Mesenchymal stem cell (in vitro differentiated cells and primary cell): ENCODE data around the gene ACOX2.

Source experiments
- DNase-seq: peaks from one replicate; pipeline ENCODE4 v3.0.0-alpha.2; 2013
- H2AFZ ChIP-seq: one replicate; pipeline ENCODE4 v1.6.1; 2013; ENCODE audit warnings: low read depth, mild to moderate bottlenecking, control low read depth, inconsistent platforms, low read length, moderate library complexity
- H2AK5ac ChIP-seq: 2 replicates; pipeline ENCODE4 v1.6.1; 2013; ENCODE audit warnings: low read length, moderate library complexity, mild to moderate bottlenecking, inconsistent platforms; ENCODE audit not compliant: severe bottlenecking
- H2BK120ac ChIP-seq: one replicate; pipeline ENCODE4 v1.6.1; 2013; ENCODE audit warnings: low read depth, mild to moderate bottlenecking, inconsistent platforms, low read length, moderate library complexity
- H2BK12ac ChIP-seq, 2 experiments: one replicate each; pipeline ENCODE4 v1.6.1; 2013; ENCODE audit warnings: inconsistent platforms in 2 of 2, low read length in 2 of 2, mild to moderate bottlenecking in 2 of 2, moderate library complexity in 2 of 2, control low read depth in 1 of 2
- H2BK15ac ChIP-seq: one replicate; pipeline ENCODE4 v1.6.1; 2013; ENCODE audit warnings: mild to moderate bottlenecking, low read depth, inconsistent platforms; ENCODE audit not compliant: poor library complexity, severe bottlenecking
- H2BK5ac ChIP-seq: 2 replicates; pipeline ENCODE4 v1.6.1; 2013; ENCODE audit warnings: low read depth, mild to moderate bottlenecking, low read length, control low read depth, inconsistent platforms; ENCODE audit not compliant: poor library complexity, severe bottlenecking
- H3K14ac ChIP-seq, 2 experiments: one replicate each; pipeline ENCODE4 v1.6.1; 2013; ENCODE audit warnings: inconsistent platforms in 2 of 2, low read length in 2 of 2, control low read depth in 1 of 2, mild to moderate bottlenecking in 1 of 2, moderate library complexity in 1 of 2
- H3K18ac ChIP-seq, 2 experiments: one replicate each; pipeline ENCODE4 v1.6.1; 2013; ENCODE audit warnings: inconsistent platforms in 2 of 2, low read length in 2 of 2, control low read depth in 1 of 2, low read depth in 1 of 2, mild to moderate bottlenecking in 1 of 2
- H3K23ac ChIP-seq, 2 experiments: one replicate each; pipeline ENCODE4 v1.6.1; 2013; ENCODE audit warnings: inconsistent platforms in 2 of 2, low read length in 2 of 2, mild to moderate bottlenecking in 2 of 2, moderate library complexity in 2 of 2, control low read depth in 1 of 2
- H3K27ac ChIP-seq: 2 replicates; pipeline ENCODE4 v1.5.1; 2013; ENCODE audit warnings: mild to moderate bottlenecking, moderate library complexity, low read length, control low read depth, inconsistent platforms; ENCODE audit not compliant: poor library complexity, severe bottlenecking
- H3K27me3 ChIP-seq, 2 experiments: 2 replicates each; pipeline versions ENCODE4 v1.6.1 to v1.7.0; 2013; ENCODE audit warnings: low read length in 2 of 2, mild to moderate bottlenecking in 2 of 2, moderate library complexity in 2 of 2, control low read depth in 1 of 2, inconsistent platforms in 1 of 2; ENCODE audit not compliant: control insufficient read depth in 1 of 2, insufficient read depth in 1 of 2
- H3K36me3 ChIP-seq, 2 experiments: 2 replicates each; pipeline versions ENCODE4 v1.6.1 to v1.7.0; 2013; ENCODE audit warnings: low read length in 2 of 2, control low read depth in 1 of 2, inconsistent platforms in 1 of 2, low read depth in 1 of 2, mild to moderate bottlenecking in 1 of 2; ENCODE audit not compliant: insufficient read depth in 2 of 2, control insufficient read depth in 1 of 2
- H3K4ac ChIP-seq, 2 experiments: one replicate each; pipeline ENCODE4 v1.6.1; 2013; ENCODE audit warnings: inconsistent platforms in 2 of 2, low read length in 2 of 2, mild to moderate bottlenecking in 2 of 2, moderate library complexity in 2 of 2, control low read depth in 1 of 2, low read depth in 1 of 2
- H3K4me1 ChIP-seq: 2 replicates; pipeline ENCODE4 v1.6.1; 2013; ENCODE audit warnings: low read depth, low read length, control low read depth; ENCODE audit not compliant: control insufficient read depth, insufficient read depth
- H3K4me2 ChIP-seq: 2 replicates; pipeline ENCODE4 v1.6.1; 2013; ENCODE audit warnings: low read length, mild to moderate bottlenecking, inconsistent platforms; ENCODE audit not compliant: poor library complexity, severe bottlenecking
- H3K4me3 ChIP-seq, 2 experiments: 2 replicates each; pipeline versions ENCODE4 v1.5.1 to v1.7.0; 2013; ENCODE audit warnings: low read length in 2 of 2, mild to moderate bottlenecking in 2 of 2, control low read depth in 1 of 2, low read depth in 1 of 2; ENCODE audit not compliant: insufficient read depth in 1 of 2
- H3K79me1 ChIP-seq: replicated peaks from 2 replicates; pipeline ENCODE4 v1.6.1; 2013; ENCODE audit warnings: mild to moderate bottlenecking, control low read depth, low read length, inconsistent platforms; ENCODE audit not compliant: poor library complexity, severe bottlenecking
- H3K9ac ChIP-seq: 2 replicates; pipeline ENCODE4 v1.7.0; 2013; ENCODE audit warnings: mild to moderate bottlenecking, low read length, moderate library complexity
- H3K9me3 ChIP-seq: 2 replicates; pipeline ENCODE4 v1.7.0; 2013; ENCODE audit warnings: mild to moderate bottlenecking, low read length; ENCODE audit not compliant: control insufficient read depth
- H4K8ac ChIP-seq: one replicate; pipeline ENCODE4 v1.6.1; 2013; ENCODE audit warnings: inconsistent platforms, mild to moderate bottlenecking, low read length, moderate library complexity
- H4K91ac ChIP-seq: one replicate; pipeline ENCODE4 v1.6.1; 2013; ENCODE audit warnings: mild to moderate bottlenecking, low read length, inconsistent platforms
- WGBS: methylation state at CpG from one replicate; pipeline ENCODE4 v1.1.7; 2013; ENCODE audit warnings: mixed read lengths; 5-methylcytosine and 5-hydroxymethylcytosine counted together

The ACOX2 gene

DNA sequence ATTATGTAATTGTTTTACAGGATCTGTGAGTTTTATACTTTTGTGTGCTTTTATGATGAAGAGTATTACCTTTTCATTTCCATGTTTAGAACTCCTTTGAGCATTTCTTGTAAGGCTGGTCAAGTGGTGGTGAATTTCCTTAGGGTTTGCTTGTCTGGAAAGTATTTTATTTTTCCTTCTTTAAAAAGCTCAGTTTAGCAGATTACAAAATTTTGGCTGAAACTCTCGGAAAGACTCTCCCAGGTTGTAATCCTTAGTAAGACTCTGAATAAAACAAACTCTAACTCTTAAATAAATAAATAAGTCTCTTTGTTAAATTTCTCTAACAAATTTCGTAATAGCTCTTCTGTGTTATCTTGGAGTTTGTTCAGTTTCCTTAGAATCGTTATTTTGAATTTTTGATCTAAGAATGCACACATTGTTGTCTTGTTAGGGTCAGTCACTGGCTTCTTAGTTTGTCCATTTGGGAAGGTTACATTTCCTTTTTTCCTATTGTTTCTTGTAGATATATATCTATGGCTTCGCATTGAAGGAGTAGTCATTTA lies 14.7 kb upstream of the ACOX2 start:
- WGBS, result 87% methylated on average over 3 of the region's 4 CpGs

GRCh38 chr3:58544541-58544940 lies 7.6 kb upstream of the ACOX2 start:
- Histone ChIP-seq H3K14ac (no peak overlapping the region), H3K4me2 (no peak overlapping the region), H3K4me1 (no peaks in the 10 kb centered on the region), H3K27ac (no peak overlapping the region), H2BK5ac (no peak overlapping the region), H3K9ac (no peak overlapping the region), H3K4ac (no peak overlapping the region), H3K79me1 (no peaks in the 10 kb centered on the region), H3K9me3 (no peaks in the 10 kb centered on the region), H2BK15ac (no peak overlapping the region), H3K23ac (no peak overlapping the region), H2BK120ac (no peak overlapping the region), H4K91ac (no peak overlapping the region), H2BK12ac (no peak overlapping the region), H4K8ac (no peak overlapping the region), H3K36me3 (no peaks in the 10 kb centered on the region), H3K18ac (no peak overlapping the region), H2AFZ (no peak overlapping the region), H3K27me3 (no peaks in the 10 kb centered on the region), H2AK5ac (no peak overlapping the region), H3K4me3 (no peak overlapping the region)
- DNase-seq, result no peak
- WGBS, result 84% methylated on average over 3 of the region's 3 CpGs

More for the DNA sequence above, 14.7 kb upstream of the ACOX2 start:
- H3K9ac ChIP-seq, result no peak overlapping the region
- no peaks in the 10 kb centered on the region for H3K79me1 ChIP-seq
- H2AFZ ChIP-seq, result no peak overlapping the region
- H3K18ac ChIP-seq, result no peak overlapping the region
- no peak for DNase-seq
- H3K4ac ChIP-seq, result no peak overlapping the region
- no peak overlapping the region for H3K14ac ChIP-seq
- H2BK12ac ChIP-seq, result no peak overlapping the region
- H4K8ac ChIP-seq, result no peak overlapping the region
- H3K27me3 ChIP-seq, result peaks cover 0 to 10% of the 10 kb centered on the region in 2 experiments
- no peak overlapping the region for H3K4me3 ChIP-seq
- no peak overlapping the region for H2AK5ac ChIP-seq
- H3K23ac ChIP-seq, result no peak overlapping the region
- H3K27ac ChIP-seq, result no peak overlapping the region
- no peak overlapping the region for H2BK15ac ChIP-seq
- H2BK5ac ChIP-seq, result no peak overlapping the region
- H3K9me3 ChIP-seq, result peaks cover 6% of the 10 kb centered on the region
- H4K91ac ChIP-seq, result no peak overlapping the region
- no peak overlapping the region for H3K4me2 ChIP-seq
- H3K4me1 ChIP-seq, result no peaks in the 10 kb centered on the region
- H2BK120ac ChIP-seq, result no peak overlapping the region
- no peaks in the 10 kb centered on the region for H3K36me3 ChIP-seq

GRCh38 chr3:58540176-58540858 lies 3.3 kb upstream of the ACOX2 start:
- no peak overlapping the region for H3K4me3 ChIP-seq
- H3K9me3 ChIP-seq, result no peaks in the 10 kb centered on the region
- no peak overlapping the region for H2AFZ ChIP-seq
- no peak overlapping the region for H2AK5ac ChIP-seq
- H2BK120ac ChIP-seq, result no peak overlapping the region
- no peaks in the 10 kb centered on the region for H3K27me3 ChIP-seq
- H3K14ac ChIP-seq, result no peak overlapping the region
- H3K27ac ChIP-seq, result no peak overlapping the region
- no peak overlapping the region for H4K8ac ChIP-seq
- no peak overlapping the region for H3K4ac ChIP-seq
- H2BK5ac ChIP-seq, result no peak overlapping the region
- H4K91ac ChIP-seq, result no peak overlapping the region
- H3K9ac ChIP-seq, result no peak overlapping the region
- no peak overlapping the region for H3K18ac ChIP-seq
- WGBS, result 93% methylated on average over 8 of the region's 8 CpGs
- no peak overlapping the region for H3K4me2 ChIP-seq
- H2BK15ac ChIP-seq, result no peak overlapping the region
- no peaks in the 10 kb centered on the region for H3K79me1 ChIP-seq
- no peak for DNase-seq
- no peaks in the 10 kb centered on the region for H3K36me3 ChIP-seq
- no peak overlapping the region for H2BK12ac ChIP-seq
- no peak overlapping the region for H3K23ac ChIP-seq
- peaks cover 11% of the 10 kb centered on the region for H3K4me1 ChIP-seq

DNA sequence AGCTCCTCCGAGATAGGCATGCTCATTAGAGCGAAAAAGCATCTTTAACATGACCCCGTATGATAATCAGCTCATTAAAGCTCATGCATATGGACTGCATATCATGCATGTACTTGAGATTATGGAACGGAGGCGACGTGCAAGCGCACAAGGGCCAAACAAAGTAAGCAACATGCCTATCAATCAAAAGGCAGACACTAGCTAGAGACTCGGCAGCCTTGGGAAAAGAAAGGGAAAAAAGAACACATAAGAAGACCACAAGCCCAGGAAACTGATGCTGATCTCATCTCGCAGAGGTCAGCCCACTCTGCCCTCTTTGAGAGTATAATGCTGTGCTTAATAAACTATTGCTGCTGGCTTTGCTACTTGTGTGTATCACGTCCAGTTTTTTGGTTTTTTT lies 2.6 kb upstream of the ACOX2 start:
- H2AFZ ChIP-seq, result no peak overlapping the region
- no peaks in the 10 kb centered on the region for H3K27me3 ChIP-seq
- no peak overlapping the region for H3K27ac ChIP-seq
- no peak overlapping the region for H3K4ac ChIP-seq
- H3K36me3 ChIP-seq, result peaks cover 0 to 6% of the 10 kb centered on the region in 2 experiments
- no peak overlapping the region for H2BK12ac ChIP-seq
- H4K8ac ChIP-seq, result no peak overlapping the region
- H2BK15ac ChIP-seq, result no peak overlapping the region
- H3K18ac ChIP-seq, result no peak overlapping the region
- H3K79me1 ChIP-seq, result no peaks in the 10 kb centered on the region
- H4K91ac ChIP-seq, result no peak overlapping the region
- no peak overlapping the region for H2BK120ac ChIP-seq
- H2AK5ac ChIP-seq, result no peak overlapping the region
- DNase-seq, result peak; percentile 51
- no peak overlapping the region for H3K23ac ChIP-seq
- H2BK5ac ChIP-seq, result no peak overlapping the region
- H3K4me1 ChIP-seq, result peaks cover 11% of the 10 kb centered on the region
- no peaks in the 10 kb centered on the region for H3K9me3 ChIP-seq
- H3K14ac ChIP-seq, result no peak overlapping the region
- no peak overlapping the region for H3K4me3 ChIP-seq
- no peak overlapping the region for H3K9ac ChIP-seq
- 61% methylated on average over 10 of the region's 10 CpGs for WGBS
- H3K4me2 ChIP-seq, result no peak overlapping the region
